ENCODE measurements around the gene APBB2.

The APBB2 gene

GRCh38 chr4:40865696-40866095 lies 348.6 kb downstream of the APBB2 start:
- TF ChIP-seq ARNTL (CRISPR knock-in tag; IDR thresholded peaks at IDR 0.05; ENCODE audit: borderline replicate concordance, low read depth) (no peak), GLIS3 (CRISPR knock-in tag; IDR thresholded peaks at IDR 0.05) (no peak), TSHZ2 (CRISPR knock-in tag; IDR thresholded peaks at IDR 0.05) (no peak), PPARA (CRISPR knock-in tag; IDR thresholded peaks at IDR 0.05; ENCODE audit: borderline replicate concordance) (no peak), CSDC2 (CRISPR knock-in tag; IDR thresholded peaks at IDR 0.05) (no peak)

GRCh38 chr4:40864531-40864930 lies 349.8 kb downstream of the APBB2 start:
- TF ChIP-seq SNAI2 (CRISPR knock-in tag; IDR thresholded peaks at IDR 0.05) (no peak), TSHZ2 (CRISPR knock-in tag; IDR thresholded peaks at IDR 0.05) (no peak), RARB (CRISPR knock-in tag; IDR thresholded peaks at IDR 0.05) (no peak), ARNTL (CRISPR knock-in tag; IDR thresholded peaks at IDR 0.05; ENCODE audit: borderline replicate concordance, low read depth) (no peak), ZNF565 (CRISPR knock-in tag; conservative IDR thresholded peaks at IDR 0.05; ENCODE audit: low read depth) (no peak), ZFP3 (CRISPR knock-in tag; IDR thresholded peaks at IDR 0.05) (no peak), POU6F1 (CRISPR knock-in tag; IDR thresholded peaks at IDR 0.05; ENCODE audit: borderline replicate concordance, low read depth) (no peak), TOX (CRISPR knock-in tag; IDR thresholded peaks at IDR 0.05; ENCODE audit: borderline replicate concordance) (no peak), ESRRG (CRISPR knock-in tag; IDR thresholded peaks at IDR 0.05) (no peak), BACH2 (CRISPR knock-in tag; IDR thresholded peaks at IDR 0.05; ENCODE audit: borderline replicate concordance) (no peak), GLIS3 (CRISPR knock-in tag; IDR thresholded peaks at IDR 0.05) (no peak)
- no peak for ATAC-seq

More at GRCh38 chr4:40865696-40866095, 348.6 kb downstream of the APBB2 start:
- ATAC-seq = no peak

- no peak for ATAC-seq
- TF ChIP-seq TSHZ2 (CRISPR knock-in tag; IDR thresholded peaks at IDR 0.05) (no peak), ZFP3 (CRISPR knock-in tag; IDR thresholded peaks at IDR 0.05) (no peak), ZFP30 (CRISPR knock-in tag; IDR thresholded peaks at IDR 0.05) (no peak), CSRNP3 (CRISPR knock-in tag; IDR thresholded peaks at IDR 0.05) (no peak), ZC3H10 (CRISPR knock-in tag; IDR thresholded peaks at IDR 0.05) (no peak), ZNF565 (CRISPR knock-in tag; conservative IDR thresholded peaks at IDR 0.05; ENCODE audit: low read depth) (no peak)
Measured at GRCh38 chr4:40858962-40859361, 355.4 kb downstream of the APBB2 start.

Measured in SK-N-SH treated with all-trans-retinoic acid at 6 μM for 48 hours (cell line).